HG02623 (cell line): Measurements from ENCODE around the gene CCNY.

Experiments
- ATAC-seq: cut with Tn5 transposase; IDR thresholded peaks from one replicate; pipeline ENCODE4 v1.9.1; 2021; ENCODE audit warnings: moderate library complexity; ENCODE audit not compliant: unreplicated experiment

The CCNY gene

DNA sequence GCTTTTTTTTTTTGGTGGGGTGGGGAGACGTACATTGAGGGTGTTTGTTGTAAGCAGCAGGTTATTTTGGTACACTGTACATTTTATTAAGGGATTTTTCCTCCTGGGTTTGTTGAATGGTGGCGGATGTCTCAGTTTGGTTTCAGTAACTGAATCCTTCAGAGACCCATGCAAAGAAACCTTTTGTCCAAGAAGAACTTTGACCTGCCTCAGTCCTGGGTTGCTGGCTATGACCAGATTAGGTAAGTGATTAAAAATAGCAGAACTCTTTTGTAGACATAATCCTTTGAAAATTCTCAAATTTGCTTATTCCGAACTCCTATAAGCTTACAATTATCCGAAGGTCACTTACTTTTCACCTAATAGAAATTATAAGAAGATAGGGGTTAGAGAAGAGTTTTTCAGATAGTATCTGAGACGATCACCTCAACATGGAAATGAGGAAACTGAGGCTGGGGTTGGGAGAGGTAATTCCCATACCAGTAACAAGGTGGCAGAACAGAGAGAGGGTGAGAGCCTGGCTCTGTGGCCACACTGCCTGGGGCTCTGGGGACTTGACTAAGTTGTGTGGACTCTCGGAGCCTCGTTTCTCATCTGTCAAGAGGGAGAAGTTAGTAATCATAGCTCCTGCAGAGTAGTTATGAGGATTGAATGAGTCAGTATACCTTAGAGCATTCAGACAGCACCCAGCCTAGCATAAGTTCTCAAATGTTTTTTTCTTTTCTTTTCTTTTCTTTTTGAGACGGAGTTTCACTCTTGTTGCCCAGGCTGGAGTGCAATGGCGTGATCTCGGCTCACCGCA lies 87.4 kb downstream of the CCNY start:
- no peak for ATAC-seq

DNA sequence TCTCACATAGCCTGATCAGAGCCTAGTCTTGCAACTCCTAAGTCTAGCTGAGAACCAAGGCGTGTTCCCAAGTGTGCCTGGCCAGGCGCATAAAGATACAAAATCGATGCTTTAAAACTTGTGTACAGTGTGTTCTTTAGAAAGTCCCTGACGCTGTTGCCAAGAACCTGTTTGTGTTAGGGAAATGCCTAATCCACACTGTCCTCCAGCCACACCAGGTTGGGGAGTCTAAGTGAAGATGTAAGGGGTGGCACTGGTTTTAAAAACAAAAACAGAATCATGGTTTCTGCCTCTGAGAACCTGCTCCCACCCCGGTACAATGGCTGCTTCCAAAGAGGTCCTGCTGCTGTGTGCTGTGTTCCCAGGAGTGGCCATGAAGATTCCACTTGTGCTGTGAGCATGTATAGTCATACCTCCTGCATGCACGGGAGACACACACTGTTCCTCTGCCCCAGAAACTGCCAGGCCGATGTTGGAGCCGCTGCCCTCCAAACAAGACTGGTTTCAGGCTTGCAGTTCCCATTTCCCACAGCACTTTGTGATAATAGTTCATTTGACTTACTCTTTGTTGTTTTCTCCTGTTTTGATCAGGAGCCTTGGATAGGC lies 88.5 kb downstream of the CCNY start:
- no peak for ATAC-seq

DNA sequence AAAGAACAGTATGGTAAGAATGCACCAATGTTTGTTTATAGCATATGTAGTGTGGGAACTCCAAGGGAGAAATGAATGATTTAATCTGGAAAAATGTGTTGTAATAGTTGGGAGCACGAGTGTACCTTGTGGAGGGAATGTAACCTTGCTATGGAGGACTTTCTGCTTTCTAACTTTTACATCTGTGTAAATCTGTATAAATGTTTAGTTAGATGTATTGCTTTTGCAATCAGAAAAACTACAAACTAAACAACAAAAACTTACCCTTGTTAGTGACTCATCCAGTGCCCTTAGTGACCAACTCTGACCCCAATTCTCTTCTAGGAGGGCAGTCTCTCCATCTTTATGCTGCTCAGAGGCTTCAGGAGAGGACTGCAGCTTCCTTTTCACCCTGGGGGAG lies 89.3 kb downstream of the CCNY start:
- ATAC-seq = no peak

DNA sequence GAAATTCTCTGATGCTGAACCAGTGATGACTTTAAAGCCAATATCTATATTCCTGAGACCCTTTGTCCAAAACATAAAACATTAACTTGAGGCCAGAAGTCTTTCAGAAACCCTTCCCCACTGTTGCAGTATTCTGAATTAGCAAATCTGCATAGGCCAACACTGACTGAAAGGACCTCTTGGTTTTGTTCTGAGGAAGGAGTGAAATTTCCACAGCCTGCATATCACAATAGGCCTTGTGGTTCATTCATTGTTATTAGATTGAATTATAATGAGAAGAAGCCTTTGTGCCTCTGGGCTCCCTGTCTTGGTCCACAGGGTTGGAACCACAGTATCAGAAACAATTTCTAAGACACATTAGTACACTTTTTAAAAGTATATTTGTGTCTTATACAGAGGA lies 90.3 kb downstream of the CCNY start:
- no peak for ATAC-seq

DNA sequence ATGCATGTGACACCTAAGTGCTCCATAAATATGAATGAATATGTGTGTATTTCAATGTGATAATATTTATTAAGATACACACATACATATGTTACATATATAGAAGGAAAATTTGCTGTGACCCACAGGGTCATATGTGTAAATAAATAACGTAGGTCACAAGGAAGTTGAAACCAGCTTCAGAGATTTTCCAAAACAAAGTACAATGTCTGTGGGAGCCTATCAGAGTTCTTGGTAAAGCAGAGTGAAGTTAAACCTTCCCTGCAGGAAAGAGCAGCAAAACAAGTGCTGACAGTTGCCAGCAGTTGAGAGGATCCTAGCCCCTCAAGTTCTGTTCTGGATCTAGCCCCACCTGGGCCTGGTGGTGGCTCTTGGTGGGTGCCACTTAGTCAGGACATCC lies 91.2 kb downstream of the CCNY start:
- ATAC-seq = no peak

DNA sequence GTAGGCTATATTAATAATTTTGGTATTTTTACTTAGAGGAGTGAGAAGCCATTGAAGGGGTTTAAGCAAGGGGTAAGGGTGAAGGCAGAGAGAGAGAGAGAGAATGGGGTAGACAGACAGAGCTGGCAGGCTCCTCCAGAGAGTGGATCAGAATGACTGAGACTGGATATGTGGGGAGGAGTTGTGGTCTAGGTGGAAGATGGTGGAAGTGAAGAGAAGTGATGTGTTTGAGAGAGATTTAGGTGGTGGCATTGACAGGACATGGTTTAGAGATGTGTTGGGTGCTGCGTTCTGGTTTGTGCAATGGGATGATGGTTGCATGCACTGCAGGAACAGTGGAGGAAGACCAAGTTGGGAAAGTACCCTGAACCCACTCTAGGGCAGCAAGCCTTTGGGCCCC lies 92.2 kb downstream of the CCNY start:
- ATAC-seq = no peak

DNA sequence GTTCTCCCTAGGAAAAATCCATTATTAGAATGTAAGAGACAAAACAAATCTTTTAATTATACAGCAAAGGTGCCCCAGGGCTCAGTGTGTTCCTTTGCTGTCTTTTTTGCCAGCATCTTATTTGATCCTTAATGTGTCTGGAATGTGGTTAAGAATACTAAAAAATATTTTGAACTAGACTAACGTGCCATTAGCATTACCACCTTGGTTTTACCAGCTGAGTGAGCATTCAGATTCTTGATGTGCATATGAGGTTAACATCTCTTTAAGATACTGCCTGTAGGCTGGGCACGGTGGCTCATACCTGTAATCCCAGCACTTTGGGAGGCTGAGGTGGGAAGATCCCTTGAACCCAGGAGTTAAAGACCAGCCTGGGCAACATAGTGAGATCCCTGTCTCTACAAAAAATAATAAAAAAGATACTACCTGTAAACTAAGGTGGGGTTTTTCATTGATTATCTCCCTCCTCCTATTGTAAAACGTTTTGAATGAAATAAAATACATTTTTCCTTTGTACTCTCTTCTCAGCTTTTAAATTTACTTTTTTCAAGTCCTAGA lies 96.6 kb downstream of the CCNY start:
- ATAC-seq = no peak

DNA sequence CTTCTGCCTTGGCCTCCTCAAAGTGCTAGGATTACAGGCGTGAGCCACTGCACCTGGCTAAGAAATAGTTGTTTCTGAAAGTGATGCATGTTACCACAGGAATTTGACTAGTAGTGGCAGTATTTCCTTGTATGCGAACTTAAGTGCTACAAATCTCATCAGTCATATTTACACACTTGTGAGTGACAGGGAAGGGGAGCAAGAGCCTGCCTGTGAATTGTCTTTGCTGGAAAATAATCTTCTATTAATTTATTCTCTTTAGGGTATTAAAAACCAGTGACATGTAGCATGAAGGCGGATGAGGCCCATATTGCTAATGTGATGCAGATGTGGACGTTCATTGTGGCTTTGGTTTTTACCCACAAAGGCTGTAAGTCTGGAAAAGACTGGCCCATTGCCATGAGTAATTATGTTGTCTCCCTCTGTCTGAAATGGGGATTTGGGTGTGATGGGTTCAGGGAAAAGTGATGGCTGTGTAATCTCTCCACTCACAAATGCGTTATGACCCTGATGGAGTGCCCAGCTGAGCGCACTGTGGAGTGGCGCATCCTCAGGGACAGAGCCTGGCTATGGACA lies 97.6 kb downstream of the CCNY start:
- ATAC-seq = no peak

DNA sequence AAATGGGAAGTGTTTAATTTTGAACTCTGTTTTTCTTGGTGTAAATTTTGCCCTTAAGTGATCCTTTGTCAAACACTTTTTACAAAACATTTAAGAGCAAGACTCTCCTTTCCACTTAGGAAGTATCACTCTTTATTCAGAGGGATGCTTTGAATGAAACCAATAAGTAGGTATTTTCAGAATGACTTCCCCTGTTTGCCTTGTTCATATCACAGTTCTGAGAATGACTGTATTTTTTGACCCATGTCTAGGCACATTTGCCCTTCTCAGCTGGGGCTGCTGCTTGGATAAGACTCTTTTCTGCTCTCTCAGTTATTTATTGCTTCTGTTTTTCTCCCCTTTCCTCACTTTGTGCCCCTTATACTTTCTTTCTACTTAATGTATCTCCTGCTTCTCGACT lies 98.2 kb downstream of the CCNY start:
- no peak for ATAC-seq

DNA sequence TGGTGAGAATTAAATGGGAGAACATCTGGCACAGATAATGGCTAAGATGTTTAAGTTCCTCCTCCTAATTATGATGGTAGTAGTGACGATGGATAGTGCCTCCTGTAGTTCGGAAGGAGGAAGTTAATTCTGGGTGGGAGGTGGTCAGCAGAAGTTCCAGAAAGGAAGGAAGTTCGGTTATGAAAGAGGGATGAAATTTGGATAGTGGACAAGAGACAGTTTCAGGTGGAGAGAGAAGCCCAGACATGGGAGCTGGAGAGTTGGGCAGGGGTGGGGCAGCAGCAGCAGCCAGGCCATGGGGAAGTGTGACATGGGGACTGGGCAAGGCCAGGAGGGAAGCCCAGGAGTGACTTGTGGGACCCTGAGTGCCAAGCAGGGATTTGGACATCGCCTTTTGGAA lies 99.5 kb downstream of the CCNY start:
- ATAC-seq = no peak

DNA sequence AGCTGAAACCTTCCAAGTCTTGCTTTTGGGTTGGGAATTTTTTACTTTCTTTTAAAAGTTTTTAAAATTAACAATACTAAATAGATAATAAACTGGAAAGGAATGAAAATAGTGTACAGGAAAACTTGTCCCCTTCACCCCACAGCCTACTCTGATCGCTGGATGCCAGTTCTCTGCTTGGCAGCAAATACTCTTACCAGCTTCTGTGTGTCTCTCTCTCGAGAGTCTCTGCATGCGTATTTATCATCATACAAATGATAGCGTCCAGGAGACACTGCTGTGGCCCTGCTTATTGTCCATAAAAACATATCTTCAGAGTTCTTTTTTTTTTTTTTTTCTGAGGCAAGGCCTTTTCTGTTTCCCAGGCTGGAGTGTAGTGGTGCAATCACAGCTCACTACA lies 101.5 kb downstream of the CCNY start:
- ATAC-seq = no peak

DNA sequence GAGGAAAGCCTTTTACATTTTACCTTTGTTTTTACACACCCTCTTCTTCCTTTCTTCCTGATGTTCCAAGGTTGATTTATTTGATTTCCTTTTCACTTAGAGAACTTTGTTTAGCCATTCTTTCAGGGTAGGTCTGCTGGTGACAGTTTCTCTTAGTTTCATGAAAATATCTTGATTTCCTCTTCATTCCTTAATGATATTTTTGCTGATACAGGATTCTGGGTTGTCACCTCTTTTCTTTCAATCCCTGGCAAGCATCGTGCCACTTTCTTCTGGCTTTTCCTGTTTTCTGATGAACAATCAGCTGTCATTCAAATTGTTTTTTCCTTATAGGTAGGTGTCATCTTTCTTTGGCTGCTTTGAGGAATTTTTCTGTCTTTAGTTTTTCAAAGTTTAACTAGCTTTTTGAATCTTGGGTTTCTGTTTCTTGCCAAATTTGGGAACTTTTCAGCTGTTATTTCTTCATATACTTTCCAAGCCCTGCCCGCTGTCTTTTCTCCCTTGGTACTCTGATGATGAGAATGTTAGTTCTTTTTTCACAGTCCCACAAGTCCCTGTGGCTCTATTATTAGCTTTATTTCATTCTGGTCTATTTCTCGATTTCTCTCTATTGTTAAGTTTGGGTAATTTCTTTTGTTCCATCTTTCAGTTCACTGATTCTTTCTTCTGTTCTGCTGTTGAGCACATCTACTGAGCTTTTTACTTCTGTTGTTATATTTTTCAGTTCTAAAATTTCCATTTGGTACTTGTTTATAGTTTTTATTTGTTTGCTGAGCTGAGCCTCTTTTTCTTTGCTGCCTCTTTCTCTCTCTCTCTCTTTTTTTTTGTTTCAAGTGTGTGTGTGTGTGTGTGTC lies 102.6 kb downstream of the CCNY start:
- ATAC-seq = no peak

DNA sequence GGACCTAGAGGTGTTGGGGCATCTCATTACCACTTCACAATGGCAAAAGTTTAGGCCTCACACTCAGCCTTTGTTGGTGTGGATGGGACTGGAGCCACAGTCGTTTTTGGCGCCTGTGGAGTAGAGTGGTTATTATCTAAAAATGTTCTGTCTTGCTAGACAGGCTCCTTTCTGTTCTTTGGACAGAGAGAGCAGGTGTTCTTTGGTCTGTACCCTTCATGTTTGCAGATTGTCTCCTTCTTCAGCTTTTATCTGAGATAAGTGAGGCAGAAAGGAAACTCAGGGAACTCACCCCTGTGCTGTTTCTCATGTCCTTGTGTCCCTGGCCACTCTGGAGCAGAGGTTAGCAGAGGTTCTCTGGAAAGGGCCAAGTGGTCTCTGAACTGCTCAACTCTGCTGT lies 103.7 kb downstream of the CCNY start:
- no peak for ATAC-seq

DNA sequence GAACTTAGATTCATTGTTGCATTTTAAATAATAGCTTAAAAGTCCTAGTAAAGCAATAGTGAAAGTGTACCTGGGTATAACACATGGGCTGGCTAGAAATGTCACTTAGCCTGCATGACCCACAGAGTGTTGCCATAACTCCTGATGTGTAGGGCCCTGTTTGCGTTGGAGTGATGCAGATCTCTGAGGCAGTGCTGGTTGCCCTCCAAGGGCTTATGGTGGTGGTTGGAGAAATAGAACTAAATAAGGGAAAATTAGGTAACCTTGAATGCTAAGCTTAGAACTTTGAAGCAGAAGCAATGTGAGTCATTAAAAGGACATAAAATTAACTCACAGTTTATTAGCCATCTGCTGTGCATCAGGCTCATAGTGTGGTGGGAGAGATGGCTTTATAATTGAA lies 105.7 kb downstream of the CCNY start:
- ATAC-seq = no peak

DNA sequence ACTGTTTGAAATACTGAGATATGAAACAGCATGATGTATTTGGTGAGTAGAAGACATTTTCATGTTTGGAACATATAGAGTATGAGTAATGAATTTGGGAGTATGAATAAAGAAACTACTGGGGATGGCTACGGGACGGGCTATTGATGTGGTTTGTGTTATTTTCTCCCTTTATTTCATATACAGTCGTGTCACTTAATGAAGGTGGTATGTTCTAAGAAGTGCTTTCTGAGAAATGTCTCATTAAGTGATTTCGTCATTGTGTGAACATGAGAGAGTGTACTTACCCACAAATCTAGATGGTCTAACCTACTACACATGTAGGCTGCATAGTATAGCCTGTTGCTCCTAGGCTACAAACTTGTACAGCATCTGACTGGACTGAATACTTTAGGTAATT lies 106.3 kb downstream of the CCNY start:
- no peak for ATAC-seq

DNA sequence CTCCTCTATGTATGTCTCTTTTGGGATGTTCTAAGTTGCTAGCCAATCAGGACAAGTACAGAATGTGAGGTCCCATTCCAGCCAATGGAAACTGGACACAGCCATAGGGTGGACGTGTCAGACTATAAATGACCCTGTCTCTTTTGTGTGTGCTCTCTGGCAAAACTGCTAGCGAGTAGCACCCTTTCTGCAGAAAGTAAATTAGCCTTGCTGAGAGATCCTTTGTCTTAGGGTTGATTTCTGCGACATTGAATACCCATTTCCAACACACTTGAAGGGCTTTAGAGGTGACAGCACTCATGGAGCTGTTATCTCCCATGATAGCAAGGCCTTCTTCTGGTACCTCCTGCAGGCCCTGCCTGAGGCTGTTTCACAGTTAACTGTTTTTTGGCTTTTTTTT lies 107.5 kb downstream of the CCNY start:
- ATAC-seq = no peak

DNA sequence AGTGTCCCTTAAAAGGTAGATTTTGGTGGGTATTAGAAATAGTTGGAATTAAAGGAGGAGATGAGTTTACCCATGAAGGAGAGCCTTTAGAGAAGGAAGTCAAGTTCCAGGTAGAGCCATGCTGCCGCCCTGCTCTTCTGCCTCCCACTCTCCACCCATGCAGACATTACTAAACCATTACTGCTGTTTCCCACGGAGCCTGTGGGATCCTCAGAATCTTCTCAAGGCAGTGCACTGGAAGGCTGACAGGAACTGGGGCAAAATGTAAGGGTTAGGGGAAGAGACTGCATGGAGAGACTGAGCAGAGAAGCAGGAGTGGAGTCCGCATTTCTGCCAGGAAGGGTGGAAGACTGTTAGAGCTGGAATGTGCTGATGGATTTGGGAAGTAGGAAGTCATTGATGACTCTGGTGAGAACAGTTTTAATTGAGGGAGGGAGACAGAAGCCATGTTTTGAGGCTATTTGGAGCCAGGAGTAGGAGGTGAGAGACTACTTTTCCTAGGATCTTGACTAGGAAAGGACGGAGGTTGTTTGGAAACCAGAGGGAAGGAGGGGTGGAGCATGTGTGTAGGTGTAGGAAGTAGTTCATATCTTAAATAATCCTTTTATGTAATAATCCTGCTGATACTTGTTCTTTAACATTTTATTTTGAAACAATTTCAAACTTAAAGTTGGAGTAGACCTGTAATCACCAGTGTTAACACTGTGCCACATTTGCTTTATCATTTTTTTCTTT lies 109.0 kb downstream of the CCNY start:
- ATAC-seq = no peak

DNA sequence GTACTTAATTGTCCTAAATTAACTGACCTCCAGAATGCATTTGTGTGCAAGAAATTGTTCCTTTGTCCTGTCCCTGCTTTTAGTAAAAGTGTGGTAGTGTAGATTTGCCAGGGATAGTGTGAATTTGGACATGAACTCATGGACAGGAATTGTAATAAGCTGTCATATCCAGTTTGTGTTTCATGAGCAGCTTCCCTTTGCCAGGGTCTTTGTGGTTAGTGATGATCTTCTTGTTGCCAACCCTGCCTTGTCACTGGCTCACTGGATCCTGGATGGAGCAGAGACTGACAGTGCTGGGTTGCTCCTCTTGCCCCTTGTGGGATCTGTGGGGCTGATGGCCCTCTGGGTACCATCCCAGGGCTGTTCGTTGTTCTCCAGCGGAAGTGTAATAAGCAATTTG lies 110.1 kb downstream of the CCNY start:
- no peak for ATAC-seq

DNA sequence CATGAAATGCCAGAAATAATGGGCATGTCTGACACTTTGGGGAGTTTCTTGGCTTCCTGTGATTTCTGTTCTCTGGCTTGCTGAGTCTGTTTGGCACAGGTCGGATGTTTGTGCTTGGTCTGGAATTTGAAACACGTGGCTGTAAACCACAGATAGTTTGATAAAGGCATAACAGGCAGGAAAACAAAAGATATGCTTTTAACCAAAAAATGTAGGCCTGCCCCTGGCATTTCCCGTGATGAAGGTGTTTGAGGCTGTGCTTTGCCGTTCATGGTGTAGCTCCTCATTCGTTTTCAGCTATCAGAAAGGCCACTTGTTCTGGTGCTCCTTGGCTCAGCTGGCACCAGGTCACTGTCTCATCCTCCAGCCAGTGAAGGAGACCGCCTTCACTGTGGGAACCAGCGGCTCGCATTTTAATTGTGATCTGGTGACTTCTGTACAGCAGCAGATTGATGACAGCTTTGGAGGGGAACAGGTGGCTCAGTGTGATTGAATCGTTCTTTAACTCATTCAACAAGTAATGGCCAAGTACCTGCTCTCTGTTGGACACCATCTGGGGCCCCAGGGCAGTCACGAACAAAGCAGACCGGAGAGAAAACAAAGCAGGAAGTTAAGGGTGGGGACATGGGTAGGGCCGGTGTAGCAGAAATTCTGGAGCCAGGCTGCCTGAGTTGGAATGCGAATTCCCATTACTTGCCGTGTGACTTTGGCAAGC lies 111.5 kb downstream of the CCNY start:
- ATAC-seq = no peak
